HTERT RPE-1 (cell line): ENCODE data around the gene RER1.

Experiments used
- in situ Hi-C: fragments of 300-500 bp; cut with MboI; formaldehyde crosslinking; loops from 4 replicates; pipeline ENCODE4 v1.14.3; 2020; ENCODE audit warnings: low sequenced_read_pairs

Gene RER1

GRCh38 chr1:2405588-2406295, 14.1 kb downstream of the RER1 start:
- in situ Hi-C loops, result no loop called here

- in situ Hi-C loops, result no loop called here
Observed at GRCh38 chr1:2406451-2407041, 14.9 kb downstream of the RER1 start.

- in situ Hi-C loops, result no loop called here
Observed at GRCh38 chr1:2407166-2407990, 15.7 kb downstream of the RER1 start.

GRCh38 chr1:2407991-2408275, 16.3 kb downstream of the RER1 start:
- in situ Hi-C loops, result no loop called here

GRCh38 chr1:2408456-2408855, 16.8 kb downstream of the RER1 start:
- in situ Hi-C loops, result no loop called here

- in situ Hi-C loops, result no loop called here
Observed at GRCh38 chr1:2408859-2409276, 17.2 kb downstream of the RER1 start.

GRCh38 chr1:2409745-2410144, 18.1 kb downstream of the RER1 start:
- in situ Hi-C loops, result no loop called here

- in situ Hi-C loops, result no loop called here
Observed at GRCh38 chr1:2411801-2412394, 20.3 kb downstream of the RER1 start.

GRCh38 chr1:2412395-2412772, 20.7 kb downstream of the RER1 start, which contains the start of gene PEX10:
Gene PEX10 (minus strand): TSS chr1:2412564. CDS start chr1:2412502, 62 bp downstream.
- in situ Hi-C loops, result no loop called here

GRCh38 chr1:2412773-2413494, 21.3 kb downstream of the RER1 start:
- in situ Hi-C loops, result no loop called here

GRCh38 chr1:2413495-2414296, 22.1 kb downstream of the RER1 start:
- in situ Hi-C loops, result no loop called here

- in situ Hi-C loops, result no loop called here
Observed at GRCh38 chr1:2414297-2414958, 22.8 kb downstream of the RER1 start.

GRCh38 chr1:2415337-2415736, 23.7 kb downstream of the RER1 start:
- in situ Hi-C loops, result no loop called here

- in situ Hi-C loops, result no loop called here
Observed at GRCh38 chr1:2415801-2416208, 24.2 kb downstream of the RER1 start.

GRCh38 chr1:2416403-2416802, 24.8 kb downstream of the RER1 start:
- in situ Hi-C loops, result no loop called here

- in situ Hi-C loops, result no loop called here
Observed at GRCh38 chr1:2417083-2417832, 25.6 kb downstream of the RER1 start.

GRCh38 chr1:2417833-2418225, 26.2 kb downstream of the RER1 start:
- in situ Hi-C loops, result no loop called here

GRCh38 chr1:2418791-2419320, 27.2 kb downstream of the RER1 start:
- in situ Hi-C loops, result no loop called here

GRCh38 chr1:2419416-2419815, 27.8 kb downstream of the RER1 start:
- in situ Hi-C loops, result no loop called here
